K562 (cell line): ENCODE data around the gene HBG1. TPM values are rescaled to one million over a fixed set of nuclear protein-coding genes. Genes with fewer than 3 reads are reported as not detected.

ENCODE experiments used
- ARID2 ChIP-seq: fragments of 450-650 bp; IDR thresholded peaks from 2 replicates; pipeline ENCODE4 v1.6.1; 2017; ENCODE audit warnings: antibody characterized with exemption, mild to moderate bottlenecking
- BRF2 ChIP-seq: IDR thresholded peaks from 3 replicates; pipeline ENCODE4 v1.6.1; 2011; ENCODE audit warnings: borderline replicate concordance, mild to moderate bottlenecking; ENCODE audit not compliant: insufficient read length, insufficient read depth
- CHD2 ChIP-seq: IDR thresholded peaks from 2 replicates; pipeline ENCODE4 v1.6.1; 2011; ENCODE audit warnings: low read depth, low read length
- CLOCK ChIP-seq: fragments of 250-450 bp; sonication (Bioruptor Pico); IDR thresholded peaks from 2 replicates; pipeline ENCODE4 v1.4.0; 2020; ENCODE audit warnings: mild to moderate bottlenecking, moderate library complexity, borderline replicate concordance
- CXXC5 ChIP-seq: fragments of 250-450 bp; sonication (Bioruptor Pico); IDR thresholded peaks from 2 replicates; pipeline ENCODE4 v1.8.0; 2022; ENCODE audit warnings: inconsistent platforms, mild to moderate bottlenecking, moderate library complexity
- ELK1 ChIP-seq: sonication (generic); formaldehyde crosslinking; IDR thresholded peaks from 2 replicates; pipeline ENCODE4 v1.8.1; 2022; ENCODE audit warnings: missing genetic modification reagents
- LCOR ChIP-seq: sonication (generic); formaldehyde crosslinking; IDR thresholded peaks from 2 replicates; pipeline ENCODE4 v1.8.0; 2022; ENCODE audit warnings: mild to moderate bottlenecking, missing genetic modification reagents
- MEF2D ChIP-seq: conservative IDR thresholded peaks from 2 replicates; pipeline ENCODE4 v1.6.1; 2016; ENCODE audit warnings: low read depth, missing genetic modification characterization, missing compliant biosample characterization
- MTF1 ChIP-seq: fragments of 250-450 bp; sonication (Bioruptor Pico); IDR thresholded peaks from 2 replicates; pipeline ENCODE4 v1.9.0; 2021; ENCODE audit warnings: moderate library complexity, mild to moderate bottlenecking, inconsistent platforms, borderline replicate concordance
- POLR2B ChIP-seq: fragments of 450-650 bp; IDR thresholded peaks from 2 replicates; pipeline ENCODE4 v1.6.1; 2018; ENCODE audit warnings: low read depth; ENCODE audit not compliant: partially characterized antibody
- POLR2H ChIP-seq: IDR thresholded peaks from 2 replicates; pipeline ENCODE4 v1.6.1; 2016; ENCODE audit warnings: missing genetic modification characterization, low read depth, mild to moderate bottlenecking, control low read depth, missing compliant biosample characterization, moderate library complexity
- POLR3G ChIP-seq: IDR thresholded peaks from 2 replicates; pipeline ENCODE4 v1.6.1; 2011; ENCODE audit not compliant: insufficient read length, insufficient replicate concordance; ENCODE audit errors: extremely low read depth
- RB1 ChIP-seq: fragments of 450-650 bp; IDR thresholded peaks from 2 replicates; pipeline ENCODE4 v1.6.1; 2017; ENCODE audit warnings: low read depth, mild to moderate bottlenecking
- RBFOX2 ChIP-seq: fragments of 200-400 bp; formaldehyde crosslinking; IDR thresholded peaks from 2 replicates; pipeline ENCODE4 v1.6.1; 2017; ENCODE audit warnings: low read depth, mild to moderate bottlenecking, low read length, moderate library complexity
- ZNF212 ChIP-seq: fragments of 450-650 bp; formaldehyde crosslinking; IDR thresholded peaks from 2 replicates; pipeline ENCODE4 v1.4.0; 2020; ENCODE audit warnings: mild to moderate bottlenecking
- ZNF274 ChIP-seq: IDR thresholded peaks from 2 replicates; pipeline ENCODE4 v1.6.1; 2011; ENCODE audit warnings: low read depth, mild to moderate bottlenecking, low read length, moderate library complexity, borderline replicate concordance
- ZNF384 ChIP-seq: IDR thresholded peaks from 2 replicates; pipeline ENCODE4 v1.6.1; 2012; ENCODE audit warnings: low read depth, low read length, improper control_type of control experiment
- ZNF77 ChIP-seq: fragments of 250-450 bp; sonication (Bioruptor Pico); IDR thresholded peaks from 2 replicates; pipeline ENCODE4 v1.5.0; 2020
- polyA plus RNA-seq, 8 experiments: library from polyadenylated mRNA; depleted of rRNA in 4 of 8; stranded (reverse) in 5 of 8; unstranded in 3 of 8; fragments of >200 nt; fragmentation: Nextera tagmentation in 2 of 8; fragmentation: Illumina TruSeq in 1 of 8; extraction: Ambion mirVana in 2 of 8; extraction: Trizol in 1 of 8; gene quantifications; 2 replicates each; pipeline versions ENCODE4 v1.2.1 to v1.2.3, GENCODE V29; 2011 to 2014; ENCODE audit warnings: inconsistent platforms in 1 of 8, missing spikeins in 1 of 8
- total RNA-seq, 7 experiments: library from RNA; depleted of rRNA in 6 of 7; stranded (reverse); fragments of >200 nt in 6 of 7; fragmentation: Illumina TruSeq in 2 of 7; extraction: Trizol in 2 of 7; gene quantifications; 2 replicates each; pipeline versions ENCODE4 v1.2.1 to v1.2.3, GENCODE V29; 2011 to 2021; ENCODE audit warnings: low replicate concordance in 1 of 7
- TF ChIP-seq, protein P1 (sequence below): fragments of 250-450 bp; sonication (Bioruptor Pico); IDR thresholded peaks from 2 replicates; pipeline ENCODE4 v1.5.0; 2020; ENCODE audit warnings: mild to moderate bottlenecking
- TF ChIP-seq, protein P2 (sequence below): fragments of 450-650 bp; formaldehyde crosslinking; IDR thresholded peaks from 2 replicates; pipeline ENCODE4 v1.4.0; 2022; ENCODE audit warnings: mild to moderate bottlenecking, moderate library complexity

Gene HBG1
- total and polyA plus RNA-seq, 9 of the 15 experiments (the other 6 are each of a cell fraction or from before 2014, with no cell fraction given): 1,066 to 16,338 (median 4,898) TPM

DNA sequence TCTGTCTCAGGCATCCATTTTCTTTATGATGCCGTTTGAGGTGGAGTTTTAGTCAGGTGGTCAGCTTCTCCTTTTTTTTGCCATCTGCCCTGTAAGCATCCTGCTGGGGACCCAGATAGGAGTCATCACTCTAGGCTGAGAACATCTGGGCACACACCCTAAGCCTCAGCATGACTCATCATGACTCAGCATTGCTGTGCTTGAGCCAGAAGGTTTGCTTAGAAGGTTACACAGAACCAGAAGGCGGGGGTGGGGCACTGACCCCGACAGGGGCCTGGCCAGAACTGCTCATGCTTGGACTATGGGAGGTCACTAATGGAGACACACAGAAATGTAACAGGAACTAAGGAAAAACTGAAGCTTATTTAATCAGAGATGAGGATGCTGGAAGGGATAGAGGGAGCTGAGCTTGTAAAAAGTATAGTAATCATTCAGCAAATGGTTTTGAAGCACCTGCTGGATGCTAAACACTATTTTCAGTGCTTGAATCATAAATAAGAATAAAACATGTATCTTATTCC lies 31.0 kb upstream of the HBG1 start (continued):
- TF ChIP-seq, protein P1, sequence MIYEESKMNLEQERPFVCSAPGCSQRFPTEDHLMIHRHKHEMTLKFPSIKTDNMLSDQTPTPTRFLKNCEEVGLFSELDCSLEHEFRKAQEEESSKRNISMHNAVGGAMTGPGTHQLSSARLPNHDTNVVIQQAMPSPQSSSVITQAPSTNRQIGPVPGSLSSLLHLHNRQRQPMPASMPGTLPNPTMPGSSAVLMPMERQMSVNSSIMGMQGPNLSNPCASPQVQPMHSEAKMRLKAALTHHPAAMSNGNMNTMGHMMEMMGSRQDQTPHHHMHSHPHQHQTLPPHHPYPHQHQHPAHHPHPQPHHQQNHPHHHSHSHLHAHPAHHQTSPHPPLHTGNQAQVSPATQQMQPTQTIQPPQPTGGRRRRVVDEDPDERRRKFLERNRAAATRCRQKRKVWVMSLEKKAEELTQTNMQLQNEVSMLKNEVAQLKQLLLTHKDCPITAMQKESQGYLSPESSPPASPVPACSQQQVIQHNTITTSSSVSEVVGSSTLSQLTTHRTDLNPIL (CRISPR knock-in tag): no peak; the same call in 1 of the 2 replicates
- TF ChIP-seq POLR2B (no peak), CXXC5 (peak; percentile 86), ZNF384 (peak; percentile 97), POLR2H (tag) (no peak), RBFOX2 (no peak), CLOCK (CRISPR knock-in tag) (peak; percentile 57; the same call in 1 of the 2 replicates), ARID2 (no peak), LCOR (CRISPR knock-in tag) (peak; percentile 96), ELK1 (no peak), ZNF212 (peak; percentile 56; the same call in 1 of the 2 replicates), MEF2D (tag) (peak; percentile 82; the same call in 1 of the 2 replicates), BRF2 (no peak), MTF1 (no peak), ZNF77 (CRISPR knock-in tag) (no peak), ZNF274 (peak; percentile 85; the same call in 1 of the 2 replicates), POLR3G (no peak), RB1 (peak; percentile 40; the same call in 1 of the 2 replicates), CHD2 (no peak)
- TF ChIP-seq, protein P2, sequence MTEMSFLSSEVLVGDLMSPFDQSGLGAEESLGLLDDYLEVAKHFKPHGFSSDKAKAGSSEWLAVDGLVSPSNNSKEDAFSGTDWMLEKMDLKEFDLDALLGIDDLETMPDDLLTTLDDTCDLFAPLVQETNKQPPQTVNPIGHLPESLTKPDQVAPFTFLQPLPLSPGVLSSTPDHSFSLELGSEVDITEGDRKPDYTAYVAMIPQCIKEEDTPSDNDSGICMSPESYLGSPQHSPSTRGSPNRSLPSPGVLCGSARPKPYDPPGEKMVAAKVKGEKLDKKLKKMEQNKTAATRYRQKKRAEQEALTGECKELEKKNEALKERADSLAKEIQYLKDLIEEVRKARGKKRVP (CRISPR knock-in tag): peak; percentile 79
